HCT116 (cell line): ENCODE measurements around the gene MACROH2A2.

Experiments
- CTCF ChIP-seq, 3 experiments: fragments of 200-600 bp in 1 of 3; sonication (generic) in 1 of 3; IDR thresholded peaks in 2 of 3; conservative IDR thresholded peaks in 1 of 3; 2 replicates each; pipeline ENCODE4 v1.5.1; 2012 to 2017; ENCODE audit warnings: low read depth in 2 of 3, low read length in 2 of 3, antibody characterized with exemption in 1 of 3, borderline replicate concordance in 1 of 3, control low read depth in 1 of 3, mild to moderate bottlenecking in 1 of 3, mixed read lengths in 1 of 3, mixed run types in 1 of 3, moderate library complexity in 1 of 3; ENCODE audit not compliant: insufficient read depth in 1 of 3
- RAD21 ChIP-seq: IDR thresholded peaks from 2 replicates; pipeline ENCODE4 v1.6.1; 2012; ENCODE audit warnings: low read depth, mild to moderate bottlenecking

GRCh38 chr10:70120417-70120816 lies 67.8 kb downstream of the MACROH2A2 start:
- TF ChIP-seq RAD21 (no peak), CTCF (IDR thresholded peaks at IDR 0.05 in 2 of 3, conservative IDR thresholded peaks at IDR 0.05 in 1 of 3; ENCODE audit: borderline replicate concordance in 1 of 3, insufficient read depth in 1 of 3, low read depth in 2 of 3, low read length in 2 of 3) (no peak)
